OCI-LY7 (cell line): ENCODE measurements around the gene ZNF569.

Experiments
- CTCF ChIP-seq: fragments of 200-600 bp; sonication (generic); conservative IDR thresholded peaks from 2 replicates; pipeline ENCODE4 v1.5.1; 2014; ENCODE audit warnings: mild to moderate bottlenecking, antibody characterized with exemption, low read length, moderate library complexity, mixed read lengths
- EZH2phosphoT487 ChIP-seq: fragments of 200-600 bp; sonication (generic); IDR thresholded peaks from 2 replicates; pipeline ENCODE4 v1.6.1; 2018; ENCODE audit warnings: low read depth, borderline replicate concordance, mild to moderate bottlenecking, mixed run types, antibody characterized with exemption, low read length, moderate library complexity, mixed read lengths

GRCh38 chr19:37511186-37511585 lies 43.9 kb upstream of the ZNF569 start:
- TF ChIP-seq CTCF (no peak), EZH2phosphoT487 (no peak)
